H1 (cell line): Measurements from ENCODE around the gene SH3PXD2B.

Source experiments
- BCL11A ChIP-seq, 2 experiments: IDR thresholded peaks; one replicate each; pipeline ENCODE4 v1.6.1; 2011; ENCODE audit warnings: low read depth in 2 of 2, low read length in 2 of 2, mild to moderate bottlenecking in 2 of 2
- CHD7 ChIP-seq: fragments of 300-600 bp; sonication (generic); IDR thresholded peaks from 2 replicates; pipeline ENCODE4 v1.7.1; 2012; ENCODE audit warnings: low read length, moderate library complexity, mild to moderate bottlenecking, inconsistent platforms; ENCODE audit not compliant: insufficient replicate concordance
- CTCF ChIP-seq, 3 experiments: IDR thresholded peaks; 1 replicate in 2 of 3; 2 replicates in 1 of 3; pipeline versions ENCODE4 v1.5.1 to v1.6.1; 2011; ENCODE audit warnings: low read length in 3 of 3, mild to moderate bottlenecking in 3 of 3, inconsistent platforms in 2 of 3, low read depth in 1 of 3, moderate library complexity in 1 of 3; ENCODE audit not compliant: insufficient read depth in 1 of 3; ENCODE audit errors: control extremely low read depth in 1 of 3
- EZH2 ChIP-seq: fragments of 200-600 bp; sonication (generic); IDR thresholded peaks from 2 replicates; pipeline ENCODE4 v1.7.1; 2012; ENCODE audit warnings: low read depth, mild to moderate bottlenecking, moderate library complexity, low read length, inconsistent platforms; ENCODE audit not compliant: severe bottlenecking
- HDAC2 ChIP-seq, 2 experiments: fragments of 300-600 bp in 1 of 2; sonication (generic) in 1 of 2; IDR thresholded peaks; 2 replicates each; pipeline ENCODE4 v1.6.1; 2011 to 2012; ENCODE audit warnings: low read depth in 2 of 2, low read length in 2 of 2, mild to moderate bottlenecking in 2 of 2, moderate library complexity in 2 of 2, borderline replicate concordance in 1 of 2, inconsistent platforms in 1 of 2
- KDM5A ChIP-seq: fragments of 200-600 bp; IDR thresholded peaks from 2 replicates; pipeline ENCODE4 v1.7.1; 2012; ENCODE audit warnings: mild to moderate bottlenecking, low read length, inconsistent platforms, mixed read lengths
- NANOG ChIP-seq: IDR thresholded peaks from 2 replicates; pipeline ENCODE4 v1.6.1; 2011; ENCODE audit warnings: low read length, low read depth, mild to moderate bottlenecking, inconsistent platforms; ENCODE audit not compliant: insufficient read depth, poor library complexity, severe bottlenecking
- NRF1 ChIP-seq: IDR thresholded peaks from 2 replicates; pipeline ENCODE4 v1.6.1; 2011; ENCODE audit warnings: mild to moderate bottlenecking, low read depth, low read length, improper control_type of control experiment
- POLR2A ChIP-seq, 2 experiments: IDR thresholded peaks; 1 replicate in 1 of 2; 2 replicates in 1 of 2; pipeline ENCODE4 v1.6.1; 2011; ENCODE audit warnings: low read depth in 2 of 2, low read length in 2 of 2, mild to moderate bottlenecking in 2 of 2; ENCODE audit errors: control extremely low read depth in 1 of 2
- TCF12 ChIP-seq: IDR thresholded peaks from 2 replicates; pipeline ENCODE4 v1.6.1; 2011; ENCODE audit warnings: low read depth, mild to moderate bottlenecking, low read length
- TF ChIP-seq, protein P1 (sequence below): IDR thresholded peaks from 2 replicates; pipeline ENCODE4 v1.6.1; 2012; ENCODE audit warnings: inconsistent platforms

GRCh38 chr5:172436879-172437369 lies 17.4 kb downstream of the SH3PXD2B start:
- no peak for TF ChIP-seq EZH2
- TF ChIP-seq POLR2A (IDR thresholded peaks at IDR 0.05; ENCODE audit: control extremely low read depth in 1 of 2, low read depth in 2 of 2, low read length in 2 of 2), result no peak
- TF ChIP-seq NANOG, result no peak
- TF ChIP-seq, protein P1, sequence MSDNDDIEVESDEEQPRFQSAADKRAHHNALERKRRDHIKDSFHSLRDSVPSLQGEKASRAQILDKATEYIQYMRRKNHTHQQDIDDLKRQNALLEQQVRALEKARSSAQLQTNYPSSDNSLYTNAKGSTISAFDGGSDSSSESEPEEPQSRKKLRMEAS, result no peak
- no peak for TF ChIP-seq KDM5A
- no peak for TF ChIP-seq HDAC2 (IDR thresholded peaks at IDR 0.05; ENCODE audit: borderline replicate concordance in 1 of 2, low read depth in 2 of 2, low read length in 2 of 2)
- TF ChIP-seq NRF1, result no peak
- no peak for TF ChIP-seq CHD7
- TF ChIP-seq CTCF (IDR thresholded peaks at IDR 0.05; ENCODE audit: control extremely low read depth in 1 of 3, insufficient read depth in 1 of 3, low read depth in 1 of 3, low read length in 3 of 3), result no peak
- TF ChIP-seq TCF12, result no peak
- no peak for TF ChIP-seq BCL11A (IDR thresholded peaks at IDR 0.05; ENCODE audit: low read depth in 2 of 2, low read length in 2 of 2)
